Right lobe of liver (tissue), 4 donors: ENCODE results near the gene GCNT3.

ENCODE experiments used
- CTCF ChIP-seq, 4 donors: fragments of 200-600 bp in 3 of 4; fragments of 450-650 bp in 1 of 4; IDR thresholded peaks; one replicate each; pipeline versions ENCODE4 v1.5.1 to v1.8.0; 2016 to 2022; ENCODE audit warnings: antibody characterized with exemption in 4 of 4, mild to moderate bottlenecking in 2 of 4
- POLR2A ChIP-seq: fragments of 450-650 bp; IDR thresholded peaks from one replicate; pipeline ENCODE4 v1.6.1; 2017; ENCODE audit warnings: antibody characterized with exemption, mild to moderate bottlenecking
- donor health status: DM: no; HTN: no; CAD: no.
- donor health status: DM: no; HTN: no; CAD: no.
- donor health status: DM: no; HTN: yes; CAD: no.

- peak in 2 of 4 donors; percentile 9 to 15 for TF ChIP-seq CTCF (IDR thresholded peaks at IDR 0.05)
- no peak for TF ChIP-seq POLR2A
These were observed 49.0 kb upstream of the GCNT3 start for GRCh38 chr15:59562448-59563186.
